RWPE2 (cell line): ENCODE data around the gene PFN3.

Experiments
- ATAC-seq: fragments of 200-7000 bp; cut with Tn5 transposase; 3 replicates; pipeline ENCODE4 v1.9.1; 2021; ENCODE audit warnings: low read depth
- DNase-seq: peaks from one replicate; pipeline ENCODE4 v3.0.0-alpha.2; 2020; ENCODE audit warnings: low spot score
- H3K27ac ChIP-seq: fragments of 450-650 bp; 2 replicates; pipeline ENCODE4 v1.5.1; 2017; ENCODE audit warnings: mild to moderate bottlenecking; ENCODE audit not compliant: poor library complexity, severe bottlenecking
- H3K27me3 ChIP-seq: fragments of 250-450 bp; sonication (Bioruptor Pico); 2 replicates; pipeline ENCODE4 v1.5.1; 2021; ENCODE audit warnings: mild to moderate bottlenecking, moderate library complexity; ENCODE audit not compliant: insufficient read depth, poor library complexity, severe bottlenecking
- H3K36me3 ChIP-seq: fragments of 250-450 bp; sonication (Bioruptor Pico); 2 replicates; pipeline ENCODE4 v1.5.1; 2020; ENCODE audit warnings: low read depth, mild to moderate bottlenecking, moderate library complexity
- H3K4me1 ChIP-seq: fragments of 250-450 bp; sonication (Bioruptor Pico); 2 replicates; pipeline ENCODE4 v1.5.1; 2021; ENCODE audit warnings: mild to moderate bottlenecking, moderate library complexity; ENCODE audit not compliant: insufficient read depth, poor library complexity, severe bottlenecking
- H3K4me3 ChIP-seq: fragments of 250-450 bp; sonication (Bioruptor Pico); 2 replicates; pipeline ENCODE4 v1.5.1; 2021; ENCODE audit warnings: mild to moderate bottlenecking, moderate library complexity; ENCODE audit not compliant: severe bottlenecking
- H3K9me3 ChIP-seq: fragments of 250-450 bp; sonication (Bioruptor Pico); 2 replicates; pipeline ENCODE4 v1.5.1; 2021; ENCODE audit warnings: mild to moderate bottlenecking, moderate library complexity; ENCODE audit not compliant: severe bottlenecking
- CTCF ChIP-seq: fragments of 450-650 bp; IDR thresholded peaks from one replicate; pipeline ENCODE4 v1.5.1; 2017; ENCODE audit warnings: mild to moderate bottlenecking, moderate library complexity; ENCODE audit not compliant: poor library complexity, severe bottlenecking

Gene PFN3

GRCh38 chr5:177359451-177359851, 41.0 kb downstream of the PFN3 start:
- Histone ChIP-seq H3K36me3 (no peaks in the 10 kb centered on the region), H3K4me3 (no peak overlapping the region)

GRCh38 chr5:177358370-177358819, 42.1 kb downstream of the PFN3 start:
- TF ChIP-seq CTCF = no peak
- DNase-seq = no peak
- Histone ChIP-seq H3K27ac (peak overlapping the region; percentile 11), H3K4me3 (peak overlapping the region; percentile 36), H3K27me3 (no peaks in the 10 kb centered on the region), H3K4me1 (peaks cover 5% of the 10 kb centered on the region), H3K9me3 (no peaks in the 10 kb centered on the region), H3K36me3 (no peaks in the 10 kb centered on the region)
- ATAC-seq = no peak

More at GRCh38 chr5:177359451-177359851, 41.0 kb downstream of the PFN3 start:
- DNase-seq (no peak), ATAC-seq (no peak)
- no peaks in the 10 kb centered on the region for H3K9me3 ChIP-seq
- TF ChIP-seq CTCF = no peak
- no peaks in the 10 kb centered on the region for H3K27me3 ChIP-seq
- H3K27ac ChIP-seq = no peak overlapping the region
- peaks cover 11% of the 10 kb centered on the region for H3K4me1 ChIP-seq

GRCh38 chr5:177357459-177358351, 42.8 kb downstream of the PFN3 start, which contains the start of gene RGS14:
RGS14 (plus strand) TSS chr5:177357924; CDS start chr5:177358025, 101 bp downstream.
- Histone ChIP-seq H3K9me3 (no peaks in the 10 kb centered on the region), H3K27ac (peak within 1 kb of the TSS; percentile 11), H3K27me3 (no peaks in the 10 kb centered on the region), H3K4me3 (peak within 1 kb of the TSS; percentile 36), H3K36me3 (no peaks in the 10 kb centered on the region), H3K4me1 (peaks cover 3% of the 10 kb centered on the region)
- TF ChIP-seq CTCF = no peak
- peak; percentile 84 for ATAC-seq
- no peak for DNase-seq

GRCh38 chr5:177357146-177357458, 43.4 kb downstream of the PFN3 start:
- Histone ChIP-seq H3K27ac (no peak overlapping the region), H3K4me1 (peaks cover 3% of the 10 kb centered on the region)

More at GRCh38 chr5:177357146-177357458, 43.4 kb downstream of the PFN3 start:
- Histone ChIP-seq H3K9me3 (no peaks in the 10 kb centered on the region), H3K27me3 (no peaks in the 10 kb centered on the region), H3K4me3 (no peak overlapping the region), H3K36me3 (no peaks in the 10 kb centered on the region)
- no peak for DNase-seq
- no peak for TF ChIP-seq CTCF
- ATAC-seq = no peak
